GM06990 (cell line): Measurements from ENCODE around the gene IRX1.

Source experiments
- DNase-seq: peaks from one replicate; pipeline ENCODE4 v3.0.0-alpha.2; 2011; ENCODE audit not compliant: insufficient read length; ENCODE audit errors: extremely low read depth
- H3K27me3 ChIP-seq: replicated peaks from 2 replicates; pipeline ENCODE4 v1.6.0; 2011; ENCODE audit warnings: low read length; ENCODE audit not compliant: control insufficient read depth, insufficient read depth
- H3K36me3 ChIP-seq: 2 replicates; pipeline ENCODE4 v1.5.1; 2011; ENCODE audit warnings: low read length; ENCODE audit not compliant: control insufficient read depth, insufficient read depth
- H3K4me3 ChIP-seq: replicated peaks from 2 replicates; pipeline ENCODE4 v1.5.1; 2011; ENCODE audit warnings: low read depth, mild to moderate bottlenecking, control low read depth, low read length
- TF ChIP-seq, protein P1 (sequence below): IDR thresholded peaks from 2 replicates; pipeline ENCODE4 v1.5.1; 2011; ENCODE audit warnings: low read length, control low read depth, mild to moderate bottlenecking, inconsistent platforms; ENCODE audit not compliant: insufficient read depth, poor library complexity, severe bottlenecking

IRX1 gene

DNA sequence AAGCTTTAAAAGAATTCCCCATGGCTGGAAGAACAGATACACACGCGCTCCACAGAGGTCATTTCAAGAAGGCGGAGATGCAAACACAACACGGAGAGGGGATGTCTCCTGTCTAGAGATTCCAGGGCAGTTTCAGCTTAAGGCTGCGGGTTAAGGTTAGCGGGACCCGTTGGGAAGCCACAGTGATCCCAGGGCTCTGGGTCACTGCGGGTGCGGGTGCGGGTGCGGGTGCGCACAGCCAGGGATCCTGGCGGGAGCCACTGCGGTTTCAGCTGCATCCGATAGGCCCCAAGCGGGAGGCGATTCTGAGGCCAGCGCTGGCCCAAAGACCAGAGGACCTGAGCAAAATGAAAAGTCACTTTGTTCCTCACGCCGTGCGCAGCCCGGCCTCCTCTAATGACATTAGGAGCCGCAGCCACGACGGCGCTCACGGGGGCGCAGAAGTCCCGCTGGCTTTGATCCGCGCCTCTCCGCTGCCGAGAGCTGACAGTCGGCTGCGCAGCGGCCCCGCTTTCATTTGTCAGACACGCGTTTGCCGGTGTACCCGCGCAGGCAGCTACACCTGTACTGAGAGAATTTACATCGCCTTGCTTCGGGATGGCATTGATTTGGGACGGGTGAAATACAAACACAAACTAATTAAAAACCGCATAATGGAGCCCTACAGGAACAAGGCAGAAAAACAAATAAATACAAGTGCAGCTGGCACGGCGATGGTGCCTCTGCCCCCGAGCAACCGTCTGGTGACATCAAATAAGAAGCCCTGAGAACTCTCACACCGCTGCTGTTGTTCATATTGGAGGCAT is 5.3 kb upstream of the IRX1 start:
- Histone ChIP-seq H3K4me3 (no peak overlapping the region), H3K27me3 (no peaks in the 10 kb centered on the region), H3K36me3 (no peaks in the 10 kb centered on the region)
- no peak for DNase-seq
- TF ChIP-seq, protein P1, sequence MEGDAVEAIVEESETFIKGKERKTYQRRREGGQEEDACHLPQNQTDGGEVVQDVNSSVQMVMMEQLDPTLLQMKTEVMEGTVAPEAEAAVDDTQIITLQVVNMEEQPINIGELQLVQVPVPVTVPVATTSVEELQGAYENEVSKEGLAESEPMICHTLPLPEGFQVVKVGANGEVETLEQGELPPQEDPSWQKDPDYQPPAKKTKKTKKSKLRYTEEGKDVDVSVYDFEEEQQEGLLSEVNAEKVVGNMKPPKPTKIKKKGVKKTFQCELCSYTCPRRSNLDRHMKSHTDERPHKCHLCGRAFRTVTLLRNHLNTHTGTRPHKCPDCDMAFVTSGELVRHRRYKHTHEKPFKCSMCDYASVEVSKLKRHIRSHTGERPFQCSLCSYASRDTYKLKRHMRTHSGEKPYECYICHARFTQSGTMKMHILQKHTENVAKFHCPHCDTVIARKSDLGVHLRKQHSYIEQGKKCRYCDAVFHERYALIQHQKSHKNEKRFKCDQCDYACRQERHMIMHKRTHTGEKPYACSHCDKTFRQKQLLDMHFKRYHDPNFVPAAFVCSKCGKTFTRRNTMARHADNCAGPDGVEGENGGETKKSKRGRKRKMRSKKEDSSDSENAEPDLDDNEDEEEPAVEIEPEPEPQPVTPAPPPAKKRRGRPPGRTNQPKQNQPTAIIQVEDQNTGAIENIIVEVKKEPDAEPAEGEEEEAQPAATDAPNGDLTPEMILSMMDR, result no peak

GRCh38 chr5:3590967-3591900 is 4.4 kb upstream of the IRX1 start:
- Histone ChIP-seq H3K27me3 (no peaks in the 10 kb centered on the region), H3K4me3 (no peak overlapping the region), H3K36me3 (no peaks in the 10 kb centered on the region)
- no peak for DNase-seq
- TF ChIP-seq, protein P1, result no peak

DNA sequence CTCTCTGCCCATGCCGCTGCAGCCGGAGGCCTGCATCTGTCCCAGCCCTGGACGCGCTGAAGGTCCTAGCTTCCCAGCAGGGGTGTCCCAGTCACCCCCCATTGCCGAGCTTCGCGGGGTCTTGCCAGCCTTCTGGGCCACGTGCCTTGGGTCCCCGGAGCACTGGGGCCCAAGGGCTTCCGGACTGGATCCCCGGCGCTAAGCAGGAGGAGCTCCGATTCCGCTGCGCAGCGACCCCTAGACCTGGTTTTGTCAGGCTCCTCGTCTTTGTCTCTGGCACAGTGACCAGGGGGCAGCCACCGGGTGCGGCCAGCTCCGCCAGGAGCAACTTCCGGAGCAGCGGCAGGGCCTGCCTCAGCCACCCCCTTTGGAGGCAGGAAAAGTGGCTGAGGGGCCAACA is 3.3 kb upstream of the IRX1 start:
- TF ChIP-seq, protein P1, result no peak
- no peaks in the 10 kb centered on the region for H3K36me3 ChIP-seq
- H3K4me3 ChIP-seq, result no peak overlapping the region
- DNase-seq, result no peak
- H3K27me3 ChIP-seq, result no peaks in the 10 kb centered on the region

GRCh38 chr5:3593771-3594509 is 1.7 kb upstream of the IRX1 start:
- no peak overlapping the region for H3K4me3 ChIP-seq
- TF ChIP-seq, protein P1, result no peak
- H3K27me3 ChIP-seq, result no peaks in the 10 kb centered on the region

DNA sequence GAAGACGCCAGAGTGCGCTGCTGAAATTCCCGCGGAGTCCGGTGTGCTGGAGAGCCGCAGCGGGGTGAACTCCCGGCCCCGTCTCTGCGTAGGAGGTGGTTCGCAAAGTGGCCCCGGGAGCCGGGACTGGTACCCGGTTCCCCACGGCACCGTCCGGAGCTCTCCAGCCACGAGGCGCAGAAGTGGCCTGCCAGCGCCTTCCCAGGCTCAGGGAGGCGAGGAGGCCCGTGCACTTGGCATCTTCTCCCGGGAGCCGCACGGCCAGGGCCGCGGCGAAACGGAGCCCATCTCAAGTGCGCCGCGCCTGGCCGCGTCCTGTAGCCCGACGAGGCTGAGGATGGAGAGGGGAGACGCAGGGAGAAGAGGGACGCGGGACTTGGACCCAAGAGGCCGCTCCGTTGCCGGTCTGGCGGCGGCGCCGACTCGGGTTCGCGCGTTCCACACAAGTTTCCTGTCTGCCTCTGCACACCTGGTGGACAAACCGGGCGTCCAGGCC is 1.1 kb upstream of the IRX1 start:
- no peak for DNase-seq
- no peaks in the 10 kb centered on the region for H3K27me3 ChIP-seq
- TF ChIP-seq, protein P1, result no peak
- H3K36me3 ChIP-seq, result no peaks in the 10 kb centered on the region
- H3K4me3 ChIP-seq, result no peak overlapping the region

More at GRCh38 chr5:3593771-3594509, 1.7 kb upstream of the IRX1 start:
- no peaks in the 10 kb centered on the region for H3K36me3 ChIP-seq
- no peak for DNase-seq
